GM21447 (cell line): ENCODE results near the gene CD86.
A peak's percentile ranks its signal among the peaks of the same experiment; 100 is the strongest.

Source experiments
- ATAC-seq: cut with Tn5 transposase; IDR thresholded peaks from one replicate; pipeline ENCODE4 v1.9.1; 2021; ENCODE audit not compliant: unreplicated experiment

The CD86 gene

GRCh38 chr3:122091602-122092295, 36.6 kb downstream of the CD86 start:
- ATAC-seq: peak; percentile 56

- peak; percentile 40 for ATAC-seq
These were observed 37.5 kb downstream of the CD86 start for GRCh38 chr3:122092460-122093165.

- peak; percentile 27 for ATAC-seq
These were observed 39.0 kb downstream of the CD86 start for GRCh38 chr3:122094125-122094524.

- ATAC-seq: no peak
These were observed 39.5 kb downstream of the CD86 start for GRCh38 chr3:122094693-122095092.

GRCh38 chr3:122097141-122097540, 42.0 kb downstream of the CD86 start:
- no peak for ATAC-seq

- ATAC-seq: no peak
These were observed 43.4 kb downstream of the CD86 start for GRCh38 chr3:122098611-122099010.

- ATAC-seq: no peak
These were observed 44.1 kb downstream of the CD86 start for GRCh38 chr3:122099255-122099654.

GRCh38 chr3:122100083-122100482, 44.9 kb downstream of the CD86 start:
- no peak for ATAC-seq

GRCh38 chr3:122100591-122101463, 45.7 kb downstream of the CD86 start:
- ATAC-seq: peak; percentile 35

GRCh38 chr3:122101646-122102045, 46.5 kb downstream of the CD86 start:
- peak; percentile 45 for ATAC-seq

GRCh38 chr3:122102191-122102935, 47.2 kb downstream of the CD86 start:
- ATAC-seq: peak; percentile 34

GRCh38 chr3:122103821-122104514, 48.8 kb downstream of the CD86 start:
- ATAC-seq: no peak

- ATAC-seq: no peak
These were observed 49.5 kb downstream of the CD86 start for GRCh38 chr3:122104515-122105194.

GRCh38 chr3:122105626-122106025, 50.5 kb downstream of the CD86 start:
- no peak for ATAC-seq

- ATAC-seq: no peak
These were observed 52.0 kb downstream of the CD86 start for GRCh38 chr3:122107171-122107570.

- ATAC-seq: no peak
These were observed 56.8 kb downstream of the CD86 start for GRCh38 chr3:122111974-122112373.

- no peak for ATAC-seq
These were observed 57.6 kb downstream of the CD86 start for GRCh38 chr3:122112754-122113153.

GRCh38 chr3:122123850-122124249, 68.7 kb downstream of the CD86 start:
- ATAC-seq: no peak

- ATAC-seq: no peak
These were observed 77.9 kb downstream of the CD86 start for GRCh38 chr3:122132949-122133540.
